ENCODE data around the gene NYNRIN. TPM values are rescaled to one million over a fixed set of nuclear protein-coding genes. Genes with fewer than 3 reads are reported as not detected.

NYNRIN gene
- total and polyA plus RNA-seq, 2 of the 4 experiments (the other 2 are of a cell fraction): 2.2 to 5.4 TPM

DNA sequence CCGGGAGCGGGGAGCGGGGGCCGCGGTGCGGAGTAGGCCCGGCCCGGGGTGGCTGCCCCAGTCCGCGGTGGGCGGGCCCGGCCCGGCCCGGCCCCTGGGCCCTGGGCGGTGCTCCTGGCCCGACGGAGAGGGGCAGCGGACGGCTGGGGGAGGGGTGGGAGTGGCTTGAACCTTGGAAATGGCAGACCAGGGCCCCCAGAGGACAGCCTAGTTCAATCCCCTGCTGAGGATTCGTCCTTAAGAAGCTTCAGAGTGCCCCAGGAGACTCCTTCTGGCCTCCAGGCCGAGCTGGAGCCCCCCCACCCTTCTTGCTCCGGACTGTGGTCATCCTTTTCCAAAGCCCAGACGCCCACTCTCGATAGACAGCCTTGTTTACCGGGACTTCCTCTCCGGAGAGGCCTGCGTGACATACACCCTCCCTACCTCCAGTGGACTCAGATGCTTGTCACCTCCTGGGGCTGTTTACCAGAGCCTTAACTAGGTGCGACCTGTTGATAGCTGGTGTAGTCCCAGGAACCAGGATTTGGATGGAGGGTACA, 31.4 kb downstream of the NYNRIN start:
- Histone ChIP-seq H3K56ac (ENCODE audit: extremely low read depth, insufficient read depth, low read length) (peak overlapping the region; percentile 92), H2AFZ (replicated peaks; ENCODE audit: low read length, poor library complexity) (peak overlapping the region; percentile 95), H3K18ac (ENCODE audit: low read depth, low read length) (peak overlapping the region; percentile 85), H4K91ac (ENCODE audit: insufficient read depth, low read depth, low read length) (peak overlapping the region; percentile 95), H2BK120ac (ENCODE audit: low read depth, low read length) (peak overlapping the region; percentile 83; the same call in 1 of the 2 replicates), H2AK9ac (replicated peaks; ENCODE audit: low read depth, low read length, poor library complexity) (peak overlapping the region; percentile 100), H2BK5ac (ENCODE audit: low read depth, low read length, poor library complexity, severe bottlenecking) (peak overlapping the region; percentile 88), H3K4me1 (ENCODE audit: control insufficient read depth, insufficient read depth, low read length) (peaks cover 18% of the 10 kb centered on the region; the same call in 1 of the 2 replicates), H3K9me3 (ENCODE audit: control insufficient read depth, insufficient read depth, low read length) (no peaks in the 10 kb centered on the region), H3K23ac (ENCODE audit: low read depth, low read length) (peak overlapping the region; percentile 90), H4K5ac (ENCODE audit: low read depth, low read length) (peak overlapping the region; percentile 95), H3K4me2 (ENCODE audit: low read depth, low read length) (peak overlapping the region; percentile 91), H2AK5ac (ENCODE audit: low read depth, low read length) (peak overlapping the region; percentile 100), H3K27me3 (ENCODE audit: control insufficient read depth, insufficient read depth, low read length) (no peaks in the 10 kb centered on the region), H2BK20ac (ENCODE audit: low read depth, low read length) (0 out of 2 replicates have a peak overlapping the region, but pooled peaks have one; percentile 6), H3K79me1 (ENCODE audit: low read depth in 1 of 2, low read length in 2 of 2) (peaks cover 18 to 44% of the 10 kb centered on the region in 2 experiments), H3K27ac (ENCODE audit: insufficient read depth, low read length) (peak overlapping the region; percentile 91), H3K14ac (replicated peaks; ENCODE audit: low read depth, low read length) (peak overlapping the region; percentile 95), H3K4ac (ENCODE audit: low read depth, low read length) (peak overlapping the region; percentile 99), H4K8ac (ENCODE audit: low read depth in 2 of 2, low read length in 2 of 2) (peak overlapping the region; percentile 68 to 93), H3K9me1 (ENCODE audit: insufficient read depth, low read length) (peaks cover 5% of the 10 kb centered on the region), H2BK15ac (ENCODE audit: low read depth, low read length) (peak overlapping the region; percentile 59; the same call in 1 of the 3 replicates), H3K9ac (ENCODE audit: low read depth, low read length) (peak overlapping the region; percentile 98), H4K20me1 (ENCODE audit: insufficient read depth, low read length) (peaks cover 20% of the 10 kb centered on the region), H3K36me3 (ENCODE audit: control insufficient read depth, insufficient read depth, low read length) (peaks cover 17% of the 10 kb centered on the region), H3K4me3 (ENCODE audit: insufficient read depth, low read depth, low read length) (peak overlapping the region; percentile 85)
- POLR2A ChIA-PET (ENCODE audit: unreplicated experiment): interaction anchor here (1.1 to 1.5 kb wide), 3 partner anchors 12 to 64 kb away, joined by 3 to 7 read pairs (median 5); no protein-coding TSS in a partner anchor
- 0 out of 2 replicates have a peak, but pooled peaks have one; percentile 45 for TF ChIP-seq POLR2A (IDR thresholded peaks at IDR 0.05; ENCODE audit: low read depth, low read length)
- no peak for TF ChIP-seq NFE2L2 (IDR thresholded peaks at IDR 0.05; ENCODE audit: low read depth, low read length)
- BruUV-seq (replicated peaks): no TSS peak
- dilution Hi-C loops (cut with HindIII; ENCODE audit: low sequenced_read_pairs, unreplicated experiment) (no loop called here), in situ Hi-C loops (cut with MboI; ENCODE audit: low sequenced_read_pairs) (loop anchor here (10.0 to 25.0 kb wide), 4 partner anchors 65 to 1118 kb away; partner anchors contain the start of genes BCL2L2, FITM1, GMPR2 and NEDD8), intact Hi-C loops (cut with micrococcal nuclease) (loop anchor here (2.0 to 10.0 kb wide), 2 partner anchors 187 to 215 kb away; partner anchors contain the start of genes CHMP4A, MDP1 and TINF2)
- CTCF ChIA-PET: interaction anchor here (0.5 to 3.3 kb wide), 5 partner anchors 64 to 1135 kb away, joined by 3 to 63 read pairs (median 3); partner anchors contain the start of gene CIDEB
- WGBS, 2 experiments (ENCODE audit: extremely low coverage in 2 of 2, insufficient read length in 1 of 2): 0% methylated on average over 2 of the region's 28 CpGs; no CpG with 5 or more reads in 1 of the 2 experiments
- ATAC-seq (ENCODE audit: low read depth) (peak; percentile 88), DNase-seq (peak; percentile 66)

Data from IMR-90 (cell line).